ENCODE measurements around the gene SEMA4F.

Gene SEMA4F

GRCh38 chr2:74708883-74709282 is 54.8 kb downstream of the SEMA4F start:
- DNase-seq: no peak

GRCh38 chr2:74712223-74713053 is 58.4 kb downstream of the SEMA4F start:
- no peak for DNase-seq

GRCh38 chr2:74714691-74715080 is 60.6 kb downstream of the SEMA4F start:
- DNase-seq: no peak

GRCh38 chr2:74715081-74715791 is 61.2 kb downstream of the SEMA4F start:
- peak; percentile 88 for DNase-seq

GRCh38 chr2:74715880-74716279 is 61.8 kb downstream of the SEMA4F start:
- DNase-seq: no peak

GRCh38 chr2:74719066-74719465 is 65.0 kb downstream of the SEMA4F start:
- no peak for DNase-seq

GRCh38 chr2:74721316-74721715 is 67.3 kb downstream of the SEMA4F start:
- DNase-seq: no peak

GRCh38 chr2:74724496-74724895 is 70.4 kb downstream of the SEMA4F start:
- no peak for DNase-seq

- DNase-seq: no peak
Observed at GRCh38 chr2:74725287-74725686, 71.2 kb downstream of the SEMA4F start.

GRCh38 chr2:74728842-74729241 is 74.8 kb downstream of the SEMA4F start:
- DNase-seq: no peak

- no peak for DNase-seq
Observed at GRCh38 chr2:74730530-74730929, 76.5 kb downstream of the SEMA4F start.
